Left lobe of liver (tissue), 2 donors: Measurements from ENCODE around the gene GPC3. TPM values are rescaled to one million over a fixed set of nuclear protein-coding genes. Genes with fewer than 3 reads are reported as not detected.

Experiments
- ATAC-seq: fragments of 200-7000 bp; cut with Tn5 transposase; one replicate; pipeline ENCODE4 v1.9.1; 2020; ENCODE audit warnings: mild to moderate bottlenecking, moderate library complexity
- DNase-seq: peaks from one replicate; pipeline ENCODE4 v3.0.0-alpha.2; 2020; ENCODE audit warnings: low spot score
- total RNA-seq: library from RNA; stranded (reverse); gene quantifications from one replicate; pipeline ENCODE4 v1.2.1, GENCODE V29; 2021
- donor health status: DM: no; HTN: no; CAD: no; lungs with moderate emphysema.
- donor health status: DM: no; HTN: yes; CAD: no.

The GPC3 gene
- total RNA-seq, 1 donor from 2014 or later, result 1.1 TPM

DNA sequence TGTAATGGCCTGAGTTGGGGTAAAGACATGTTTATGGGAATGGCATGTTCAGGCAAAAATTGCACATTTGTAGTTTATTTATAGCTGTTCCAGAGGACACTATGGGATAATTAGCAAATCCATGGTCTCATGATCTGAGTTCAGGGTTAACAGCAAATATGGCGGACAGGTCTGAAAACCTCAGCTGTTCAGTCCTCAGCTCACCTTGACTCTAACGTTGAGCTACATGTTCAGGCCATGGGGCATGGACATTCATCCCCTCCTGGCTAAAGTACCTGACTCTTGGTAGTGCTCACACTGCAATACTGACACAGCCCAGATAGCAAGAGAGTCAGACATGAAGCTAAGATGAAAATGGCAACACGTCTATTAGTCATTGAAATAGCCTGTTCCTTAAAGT lies 408.5 kb downstream of the GPC3 start:
- no peak for DNase-seq
- ATAC-seq, result no peak

DNA sequence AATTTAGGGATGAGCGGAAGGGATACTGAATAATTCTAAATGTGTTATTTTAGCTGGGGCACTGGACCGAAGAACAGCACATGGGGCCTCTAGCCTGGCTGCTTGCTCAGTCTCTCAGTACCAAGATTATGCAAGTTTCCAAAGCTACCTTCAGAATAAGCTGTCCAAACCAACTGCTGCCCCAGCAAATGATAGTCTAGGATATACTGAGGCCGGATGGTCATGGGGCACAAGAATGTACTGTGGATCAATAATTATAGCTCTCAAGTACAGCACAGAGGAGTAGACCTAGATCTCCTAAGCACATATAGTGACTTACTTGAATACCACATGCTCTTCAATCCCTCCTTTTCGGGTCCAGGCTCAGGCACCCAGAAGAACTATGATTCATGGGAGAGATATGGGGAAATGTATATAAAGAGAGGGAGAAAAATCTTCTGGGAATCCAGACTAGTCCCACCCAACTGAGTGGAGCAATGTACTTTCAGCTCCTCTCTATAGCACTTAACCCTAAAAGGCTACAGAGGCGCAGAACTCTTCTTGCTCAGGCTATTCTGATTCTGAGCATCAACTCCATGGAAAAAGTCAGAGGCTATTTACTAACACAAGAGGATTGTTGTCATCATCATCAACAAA lies 409.8 kb downstream of the GPC3 start:
- DNase-seq, result no peak
- no peak for ATAC-seq

DNA sequence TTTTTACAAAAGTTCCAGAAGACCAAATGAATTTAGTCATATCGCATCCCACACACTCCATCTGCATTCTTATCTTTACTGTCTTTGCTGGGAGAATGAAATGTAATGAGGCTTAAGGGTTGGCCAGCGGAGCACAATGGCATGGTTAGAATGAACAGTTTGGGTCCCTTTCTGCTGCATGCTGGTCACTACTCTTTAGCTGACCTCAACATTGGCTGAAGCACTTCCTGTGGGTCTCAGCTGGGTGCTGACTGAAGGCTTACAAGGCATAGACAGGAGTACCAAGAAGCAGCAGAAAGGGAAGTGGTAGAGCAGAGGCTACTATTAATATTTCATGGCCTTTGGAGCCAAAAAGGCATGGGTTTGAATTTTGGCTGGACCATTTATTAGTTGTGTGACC lies 410.7 kb downstream of the GPC3 start:
- DNase-seq (no peak), ATAC-seq (no peak)

DNA sequence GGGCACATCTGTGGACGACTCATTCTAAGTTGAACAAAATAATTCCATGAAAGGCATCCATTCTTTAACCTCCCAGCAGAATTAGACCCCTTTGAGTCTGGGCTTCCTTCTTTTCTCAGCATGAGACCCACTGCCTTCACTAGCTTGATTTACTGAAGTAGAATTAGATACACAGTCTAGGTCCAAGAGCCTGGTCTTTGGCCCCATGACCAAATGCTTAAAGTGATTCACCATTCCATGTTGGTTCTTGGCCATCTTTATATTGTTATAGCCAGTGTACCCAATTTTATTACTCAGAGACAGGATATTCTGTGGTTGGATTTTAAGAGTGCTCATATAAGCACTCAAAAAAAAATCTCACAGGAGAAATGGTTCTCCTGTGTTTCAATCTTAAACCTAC lies 414.8 kb downstream of the GPC3 start:
- DNase-seq (no peak), ATAC-seq (no peak)

DNA sequence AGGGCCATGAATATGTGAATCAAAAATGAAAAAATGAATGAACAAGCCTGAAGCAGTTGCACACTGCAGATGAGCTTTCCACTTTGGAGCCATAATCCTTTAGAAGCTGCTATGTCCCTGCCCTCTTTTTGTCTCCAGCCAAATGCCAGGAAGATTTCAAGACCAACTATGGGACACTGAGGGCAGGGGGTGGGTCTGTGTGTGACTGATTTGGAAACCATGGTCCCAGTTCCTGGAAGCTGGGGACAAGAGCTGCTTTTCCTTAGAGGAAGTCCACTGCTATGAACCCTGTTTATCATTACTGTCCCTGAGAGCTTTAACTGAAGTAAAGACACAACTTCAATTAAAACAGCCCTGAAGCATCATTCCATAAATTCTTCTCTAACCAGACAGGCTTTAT lies 416.2 kb downstream of the GPC3 start:
- DNase-seq, result no peak
- no peak for ATAC-seq

DNA sequence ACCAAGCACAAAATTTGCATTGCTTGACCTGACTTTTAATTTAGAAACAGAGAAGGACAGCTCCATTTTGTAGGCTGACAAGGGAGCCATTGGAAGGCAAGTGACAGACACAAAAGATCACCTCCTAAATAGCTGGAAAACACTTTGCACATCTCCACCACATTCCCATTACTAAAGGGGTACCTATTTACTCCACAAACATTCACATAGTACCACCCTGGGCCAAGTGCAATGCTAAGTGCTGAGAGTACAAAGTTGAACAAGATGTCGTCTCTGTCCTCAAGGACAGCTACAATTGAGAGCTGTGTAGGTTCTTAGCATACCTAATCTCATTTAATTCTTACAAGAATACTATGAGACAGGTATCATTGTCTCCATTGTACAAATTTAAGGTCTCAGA lies 417.3 kb downstream of the GPC3 start:
- DNase-seq (no peak), ATAC-seq (no peak)

DNA sequence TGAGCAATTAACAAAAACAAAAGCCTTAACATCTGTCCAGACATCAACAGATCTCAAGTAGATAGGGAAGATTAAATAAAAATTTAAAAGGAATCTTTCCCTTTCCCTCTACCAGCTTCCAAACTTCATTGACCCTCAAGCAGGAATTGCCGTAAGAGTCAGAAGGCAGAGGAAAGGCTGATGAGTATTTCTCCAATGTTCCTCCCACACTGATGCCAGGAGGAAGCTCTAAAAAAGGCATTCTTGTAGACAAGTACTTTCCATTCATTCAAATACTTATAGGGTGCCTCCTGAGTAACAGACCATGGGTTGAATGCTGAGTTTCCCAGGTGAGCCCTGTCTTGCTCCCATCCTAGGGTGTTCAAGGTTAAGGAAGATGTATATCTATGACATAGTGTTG lies 418.5 kb downstream of the GPC3 start:
- no peak for ATAC-seq
- no peak for DNase-seq

DNA sequence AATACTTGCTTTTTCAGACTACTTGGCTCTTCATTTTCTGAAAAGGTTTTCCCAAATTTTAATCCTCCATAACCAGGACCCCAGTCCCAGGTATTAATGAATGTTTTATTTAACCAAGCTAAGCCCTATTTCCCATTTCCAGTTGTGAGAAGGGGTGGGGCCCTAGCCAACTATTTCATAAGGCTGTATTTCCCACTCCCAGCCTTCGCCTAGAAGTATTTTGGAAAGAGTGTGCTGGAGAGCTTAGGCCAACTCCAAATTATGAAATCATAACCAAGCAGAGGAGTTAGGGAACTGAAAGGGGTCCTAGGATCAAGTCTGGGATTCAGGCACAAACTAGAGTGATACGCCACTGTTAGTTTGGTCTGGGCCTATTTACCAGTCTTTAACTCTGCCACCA lies 421.7 kb downstream of the GPC3 start:
- ATAC-seq (no peak), DNase-seq (no peak)

DNA sequence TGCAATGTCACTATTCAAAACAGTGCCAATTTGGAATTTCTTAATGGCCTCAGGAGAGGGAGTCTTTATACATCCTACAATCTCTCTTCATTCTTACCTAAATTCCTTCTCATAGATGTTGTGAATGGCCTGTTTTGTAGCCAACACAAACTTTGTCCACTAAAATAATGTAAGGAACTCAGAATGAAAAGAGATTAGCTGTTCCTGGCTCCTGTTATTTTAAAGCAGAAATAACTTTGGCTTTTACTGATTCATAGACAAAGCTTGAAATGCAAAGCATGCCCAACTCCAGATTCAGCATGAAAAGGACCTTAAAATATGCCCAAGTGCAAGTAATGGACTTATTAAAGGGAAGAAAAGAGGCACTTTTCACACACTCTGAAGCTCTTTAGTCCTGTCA lies 424.1 kb downstream of the GPC3 start:
- ATAC-seq, result no peak
- no peak for DNase-seq

DNA sequence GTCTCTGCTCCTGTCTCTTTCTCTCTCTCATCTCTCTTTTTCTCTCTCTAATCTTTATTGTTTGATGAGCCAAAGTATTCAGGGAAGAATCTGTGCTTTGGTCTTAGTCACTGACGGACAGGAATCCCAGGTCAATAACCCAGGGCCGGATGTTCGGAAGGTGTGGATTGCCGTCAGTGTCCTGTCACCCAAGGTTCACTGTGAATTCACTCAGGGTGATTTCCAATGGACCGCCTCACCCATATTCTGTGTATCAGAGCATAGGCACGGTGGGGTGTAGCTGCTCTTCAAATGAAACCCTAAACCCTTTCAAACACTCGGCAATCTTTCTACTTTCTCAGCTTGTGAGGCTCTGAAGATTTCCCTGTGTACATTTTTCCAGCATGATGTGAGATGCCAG lies 425.5 kb downstream of the GPC3 start:
- ATAC-seq (no peak), DNase-seq (no peak)

DNA sequence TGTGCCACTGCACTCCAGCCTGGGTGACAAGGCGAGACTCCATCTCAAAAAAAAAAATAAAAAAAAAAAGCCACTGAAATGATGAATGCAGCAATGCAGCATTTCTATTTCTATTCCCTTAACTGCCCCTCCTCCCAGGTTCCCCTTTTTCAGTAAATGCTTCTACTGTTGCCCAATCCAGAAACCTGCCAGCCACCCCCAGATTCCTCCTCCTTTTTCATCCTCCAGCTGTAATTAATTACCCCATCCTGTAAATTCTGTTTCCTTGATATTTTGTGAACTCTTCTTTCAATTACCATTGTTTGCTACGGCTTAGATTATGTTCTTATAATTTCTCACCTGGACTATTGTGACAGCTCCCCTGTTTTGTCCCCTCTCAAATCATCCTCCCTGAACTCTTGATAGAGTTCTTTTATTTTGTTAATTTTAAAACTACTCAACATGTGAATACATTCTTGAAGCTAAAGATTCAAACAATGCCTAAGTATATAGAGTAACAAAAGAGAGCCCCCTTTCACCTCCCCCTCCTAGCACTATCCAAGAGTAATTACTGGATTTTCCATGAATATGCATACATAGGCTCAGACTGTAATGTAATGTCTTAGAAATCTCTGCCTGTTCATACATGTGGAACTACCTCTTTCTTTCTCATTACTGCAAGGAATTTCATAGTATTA lies 429.5 kb downstream of the GPC3 start:
- no peak for DNase-seq
- ATAC-seq, result no peak

DNA sequence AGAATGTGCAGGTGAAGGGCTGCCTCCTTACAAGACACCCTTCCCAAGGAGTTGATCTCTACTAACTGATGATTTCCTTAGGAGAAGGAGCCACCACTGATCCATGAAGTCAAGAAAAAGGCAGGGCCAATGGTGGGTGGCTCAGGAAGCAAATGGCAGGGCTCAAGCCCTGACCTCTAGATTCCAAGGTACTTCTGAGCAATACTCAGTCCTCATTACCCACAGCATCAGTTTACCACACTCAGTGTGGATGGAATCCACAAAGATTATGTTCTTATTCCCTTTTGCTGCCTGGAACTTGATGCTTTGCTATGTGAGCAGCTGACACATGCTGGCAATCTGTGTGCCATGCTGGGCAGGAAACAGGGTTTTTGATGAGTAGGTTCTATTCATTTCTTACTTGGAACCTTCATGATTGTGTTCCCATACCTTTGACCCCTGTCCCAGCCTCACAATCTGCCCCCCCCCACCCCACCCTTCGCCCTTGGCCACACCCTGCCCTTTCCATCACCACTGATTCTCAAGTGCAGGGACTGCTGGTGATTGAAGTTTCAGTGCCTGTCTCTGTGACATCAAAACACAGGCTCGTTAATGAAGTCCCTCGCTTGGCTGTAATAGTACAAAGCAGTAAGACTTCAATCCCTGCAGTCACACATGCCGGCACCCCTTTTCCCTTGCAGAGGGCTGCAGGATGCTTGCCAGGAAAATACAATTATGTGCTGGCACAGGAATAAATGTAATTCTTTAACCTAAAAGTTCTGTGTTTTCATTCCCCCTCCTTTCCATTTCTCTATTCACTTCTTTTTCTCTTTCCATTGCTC lies 434.5 kb downstream of the GPC3 start:
- ATAC-seq, result no peak

DNA sequence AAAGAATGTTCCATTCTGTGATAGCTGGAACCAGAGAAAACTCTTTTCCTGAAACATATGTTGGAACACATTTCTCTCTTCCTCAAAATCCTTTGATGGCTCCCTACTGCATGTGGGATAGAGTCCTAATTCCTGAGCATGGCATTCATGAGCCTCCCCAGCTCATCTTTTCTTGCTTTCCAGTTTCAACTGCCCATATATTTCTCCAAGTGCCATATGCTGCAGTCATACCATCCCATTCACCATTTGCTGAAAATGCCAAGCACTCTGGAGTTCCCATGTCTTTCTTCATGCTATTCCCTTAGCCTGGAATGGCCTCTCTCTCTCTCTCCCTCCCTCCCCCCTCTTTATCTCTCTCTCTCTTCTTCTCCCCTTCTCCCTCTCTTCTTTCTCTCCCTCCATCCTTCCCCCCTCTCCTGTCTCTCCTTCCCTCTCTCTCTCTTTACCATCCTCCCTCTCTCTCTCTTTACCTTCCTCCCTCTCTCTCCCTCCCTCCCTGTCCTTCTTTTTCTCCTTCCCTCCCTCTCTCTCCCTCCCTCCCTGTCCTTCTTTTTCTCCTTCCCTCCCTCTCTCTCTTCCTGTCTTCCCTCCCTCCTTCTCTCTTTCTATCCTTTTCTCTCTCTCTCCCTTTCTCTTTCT lies 436.0 kb downstream of the GPC3 start:
- no peak for DNase-seq
- ATAC-seq, result no peak

More for the DNA sequence above, 434.5 kb downstream of the GPC3 start:
- no peak for DNase-seq

DNA sequence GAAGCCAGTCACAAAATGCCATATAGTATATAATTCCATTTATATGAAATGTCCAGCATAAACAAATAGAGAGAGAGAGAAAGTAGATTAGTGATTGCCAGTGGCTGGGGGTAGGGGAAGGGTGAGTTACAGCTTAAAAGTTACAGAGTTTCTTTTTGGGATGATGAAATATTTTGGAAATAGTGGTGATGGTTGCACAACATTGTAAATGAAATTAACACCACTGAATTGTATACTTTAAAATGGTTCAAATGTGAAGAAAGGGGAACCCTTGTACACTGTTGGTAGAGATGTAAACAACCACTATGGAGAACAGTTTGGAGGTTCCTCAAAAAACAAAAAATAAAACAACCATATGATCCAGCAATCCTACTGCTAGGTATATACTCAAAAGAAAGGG lies 439.0 kb downstream of the GPC3 start:
- ATAC-seq, result no peak
- no peak for DNase-seq

DNA sequence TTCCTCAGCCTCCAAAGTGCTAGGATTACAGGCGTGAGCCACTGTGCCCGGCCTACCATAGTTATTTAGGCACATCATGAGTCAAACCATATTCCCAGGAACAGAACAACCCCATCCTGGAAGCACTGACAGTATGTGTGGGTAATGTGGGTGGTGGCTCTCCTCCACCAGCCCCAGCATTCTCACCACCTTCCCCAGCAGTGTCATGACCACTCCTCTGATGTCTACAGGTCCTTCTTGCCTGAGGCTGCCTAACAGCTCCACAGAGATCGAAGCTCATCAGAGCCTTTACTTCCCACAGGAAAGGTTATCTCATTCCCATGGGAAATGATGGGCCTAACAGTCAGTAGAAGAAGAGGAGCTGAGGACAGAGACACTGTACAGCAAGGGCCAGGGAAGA lies 440.6 kb downstream of the GPC3 start:
- no peak for ATAC-seq
- no peak for DNase-seq

DNA sequence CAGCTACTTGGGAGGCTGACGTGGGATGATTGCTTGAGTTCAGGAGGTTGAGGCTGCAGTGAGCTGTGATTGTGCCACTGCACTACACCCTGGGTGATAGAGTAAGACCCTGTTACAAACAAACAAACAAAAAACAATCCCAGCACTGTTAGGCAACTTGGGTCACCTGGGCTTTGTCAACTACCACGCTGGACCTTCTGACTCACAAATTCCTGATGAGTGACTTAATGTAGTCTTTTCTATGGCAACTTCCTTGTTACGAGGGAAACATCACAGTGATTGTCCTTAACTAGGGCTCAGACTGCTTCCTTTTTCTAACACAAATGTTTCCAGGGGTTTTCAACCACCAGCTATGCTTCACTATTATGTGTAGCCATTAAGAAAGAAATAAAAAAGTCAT lies 441.3 kb downstream of the GPC3 start:
- DNase-seq (no peak), ATAC-seq (no peak)

DNA sequence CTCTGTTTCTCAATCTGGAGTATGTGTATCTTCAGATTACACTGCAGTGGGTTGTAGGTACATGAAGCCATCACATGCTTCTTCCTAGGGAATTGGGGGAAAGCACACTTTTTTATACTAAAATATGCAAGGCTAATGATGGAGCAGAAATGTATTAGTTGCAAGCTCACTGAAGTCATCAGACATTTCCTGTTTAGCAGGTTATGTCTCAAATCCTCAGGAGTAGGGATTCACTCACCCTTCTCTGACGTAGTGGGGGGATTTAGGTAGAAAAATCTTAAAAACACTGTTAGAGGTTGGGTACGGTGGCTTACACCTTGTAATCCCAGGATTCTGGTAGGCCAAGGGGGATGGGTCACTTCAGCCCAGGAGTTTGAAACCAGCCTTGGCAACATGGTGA lies 441.7 kb downstream of the GPC3 start:
- DNase-seq (no peak), ATAC-seq (no peak)

DNA sequence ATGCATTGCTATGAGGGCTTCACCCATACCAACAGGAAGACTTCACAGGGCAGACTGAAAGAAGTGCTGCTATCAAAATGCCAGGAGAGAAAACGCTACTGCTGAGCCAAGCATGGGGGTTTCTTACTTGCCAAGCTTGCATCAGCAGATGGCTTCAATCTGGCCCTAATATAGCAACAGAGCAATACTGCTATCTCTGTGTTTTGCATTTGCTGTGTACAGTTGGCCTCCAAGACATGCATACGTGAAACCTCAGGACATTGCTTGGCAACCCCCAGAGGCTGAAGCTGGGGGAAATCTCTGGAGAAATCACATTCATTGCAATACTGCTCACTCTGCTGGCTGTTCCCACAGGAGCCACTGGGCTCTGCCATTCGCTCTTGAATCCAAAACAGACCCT lies 442.9 kb downstream of the GPC3 start:
- no peak for ATAC-seq

DNA sequence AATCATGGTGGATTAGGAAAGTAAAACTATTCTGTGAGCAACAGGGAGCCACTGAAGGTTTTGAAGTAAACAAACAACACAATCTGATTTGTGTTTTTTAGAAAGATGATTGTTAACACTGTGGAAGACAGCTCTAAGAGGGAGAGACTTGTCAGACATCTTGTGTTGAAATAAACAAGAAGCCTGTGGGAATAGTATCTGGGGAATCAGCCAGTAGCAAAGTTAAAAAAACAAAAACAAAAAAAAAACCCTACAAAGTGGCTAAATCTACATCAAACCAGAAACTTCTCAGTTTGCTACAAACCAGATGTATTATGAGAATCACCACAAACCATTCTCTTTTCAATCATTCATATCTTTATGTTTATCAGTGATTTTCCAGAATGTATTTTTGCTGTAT lies 444.4 kb downstream of the GPC3 start:
- ATAC-seq (no peak), DNase-seq (no peak)

More for the DNA sequence above, 442.9 kb downstream of the GPC3 start:
- no peak for DNase-seq

DNA sequence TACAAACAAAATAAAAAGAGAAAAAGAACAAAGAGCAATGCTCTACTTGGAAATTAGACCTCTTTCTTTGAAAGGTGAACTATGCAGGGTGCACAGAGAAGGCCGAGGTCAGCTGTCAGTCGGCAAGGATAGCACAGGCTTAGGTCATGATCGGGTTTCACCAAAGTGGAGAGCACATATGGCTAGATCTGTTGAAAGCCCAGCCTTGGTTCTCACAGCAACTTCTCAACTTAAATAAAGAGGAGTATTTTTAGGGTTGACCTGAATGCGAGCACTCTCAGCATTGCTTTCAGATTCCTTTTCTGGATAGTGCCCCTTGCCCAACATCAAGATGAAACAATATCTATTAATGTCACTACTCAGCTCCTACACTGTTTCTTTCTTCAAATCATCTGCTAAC lies 447.2 kb downstream of the GPC3 start:
- ATAC-seq (no peak), DNase-seq (no peak)

DNA sequence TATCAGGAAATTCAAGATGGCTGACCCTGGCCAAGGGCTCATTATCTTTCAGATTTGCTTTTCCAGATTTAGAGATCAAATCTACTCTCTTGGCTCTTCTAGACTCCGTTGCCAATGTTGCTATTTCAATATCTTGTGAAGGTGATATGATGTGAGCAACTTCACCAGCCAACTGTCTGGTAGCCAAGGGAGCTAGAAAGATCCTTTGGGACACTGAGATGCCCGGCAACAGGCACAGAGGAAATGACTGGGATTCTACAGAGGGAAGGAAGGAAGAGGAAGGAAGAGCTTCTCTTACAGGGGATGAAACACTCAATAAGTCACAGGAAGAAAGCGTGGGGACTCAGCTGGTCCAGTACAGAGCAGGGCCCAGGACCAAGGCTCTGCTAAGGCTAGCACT lies 448.3 kb downstream of the GPC3 start:
- ATAC-seq, result no peak
- no peak for DNase-seq

DNA sequence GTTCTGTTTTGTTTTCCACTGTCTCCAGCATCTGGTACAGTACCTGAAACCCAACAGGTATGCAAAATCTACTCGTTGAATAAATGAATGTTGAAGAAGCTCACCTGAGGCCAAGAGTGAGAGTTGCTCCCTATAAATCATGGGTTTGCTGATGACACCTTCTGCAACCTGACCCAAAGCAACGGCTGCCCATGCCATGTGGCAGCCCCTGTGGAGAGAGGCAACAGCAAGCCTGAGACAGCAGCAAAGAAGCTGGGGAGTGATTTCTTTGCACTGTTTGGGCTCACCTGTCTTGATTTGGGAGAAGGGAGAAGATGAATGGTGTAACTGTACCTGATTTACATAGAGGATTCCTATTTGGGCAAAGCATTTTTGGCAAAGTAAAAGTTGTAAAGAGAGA lies 450.3 kb downstream of the GPC3 start:
- DNase-seq, result no peak
- ATAC-seq, result no peak
